Endothelial cell of umbilical vein (primary cell): ENCODE measurements around the gene SUCLG2.

Experiments used
- EZH2 ChIP-seq: IDR thresholded peaks from 2 replicates; pipeline ENCODE4 v1.6.1; 2012; ENCODE audit warnings: borderline replicate concordance, low read depth, mild to moderate bottlenecking, moderate library complexity, low read length, inconsistent platforms; ENCODE audit not compliant: severe bottlenecking
- FOS ChIP-seq: IDR thresholded peaks from 2 replicates; pipeline ENCODE4 v1.6.1; 2011; ENCODE audit warnings: mild to moderate bottlenecking, low read length, moderate library complexity, borderline replicate concordance; ENCODE audit not compliant: insufficient read depth
- POLR2A ChIP-seq: IDR thresholded peaks from 2 replicates; pipeline ENCODE4 v1.6.1; 2012; ENCODE audit warnings: low read depth, mild to moderate bottlenecking, control low read depth, low read length
- TF ChIP-seq, protein P1 (sequence below), 2 donors: IDR thresholded peaks; 1 replicate in 1 of 2; 2 replicates in 1 of 2; pipeline ENCODE4 v1.5.1; 2011; ENCODE audit warnings: low read length in 2 of 2, mild to moderate bottlenecking in 2 of 2, moderate library complexity in 2 of 2, control low read depth in 1 of 2, inconsistent platforms in 1 of 2, low read depth in 1 of 2; ENCODE audit not compliant: insufficient read depth in 1 of 2; ENCODE audit errors: extremely low read depth in 1 of 2

DNA sequence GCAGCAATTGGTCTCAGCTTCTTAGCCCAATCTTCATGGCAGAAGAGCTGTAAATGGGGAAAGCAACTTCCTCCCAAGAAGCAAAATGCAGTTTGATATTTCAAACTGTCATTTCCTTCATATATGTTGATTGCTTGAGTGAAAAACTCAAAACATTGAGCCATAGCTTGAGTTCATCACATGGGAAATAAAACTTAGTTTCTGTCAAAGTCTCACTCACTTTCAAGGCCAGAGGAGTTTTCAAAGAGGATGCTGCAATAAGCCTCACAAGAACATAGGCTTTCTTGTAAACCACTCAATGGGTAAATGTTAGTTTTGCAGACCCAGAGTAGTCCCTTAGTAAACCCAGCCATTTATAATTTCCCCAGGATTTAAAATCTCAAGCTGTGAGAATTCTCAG, 29.1 kb upstream of the SUCLG2 start:
- no peak for TF ChIP-seq EZH2
- TF ChIP-seq FOS = no peak
- TF ChIP-seq POLR2A = no peak
- TF ChIP-seq, protein P1, sequence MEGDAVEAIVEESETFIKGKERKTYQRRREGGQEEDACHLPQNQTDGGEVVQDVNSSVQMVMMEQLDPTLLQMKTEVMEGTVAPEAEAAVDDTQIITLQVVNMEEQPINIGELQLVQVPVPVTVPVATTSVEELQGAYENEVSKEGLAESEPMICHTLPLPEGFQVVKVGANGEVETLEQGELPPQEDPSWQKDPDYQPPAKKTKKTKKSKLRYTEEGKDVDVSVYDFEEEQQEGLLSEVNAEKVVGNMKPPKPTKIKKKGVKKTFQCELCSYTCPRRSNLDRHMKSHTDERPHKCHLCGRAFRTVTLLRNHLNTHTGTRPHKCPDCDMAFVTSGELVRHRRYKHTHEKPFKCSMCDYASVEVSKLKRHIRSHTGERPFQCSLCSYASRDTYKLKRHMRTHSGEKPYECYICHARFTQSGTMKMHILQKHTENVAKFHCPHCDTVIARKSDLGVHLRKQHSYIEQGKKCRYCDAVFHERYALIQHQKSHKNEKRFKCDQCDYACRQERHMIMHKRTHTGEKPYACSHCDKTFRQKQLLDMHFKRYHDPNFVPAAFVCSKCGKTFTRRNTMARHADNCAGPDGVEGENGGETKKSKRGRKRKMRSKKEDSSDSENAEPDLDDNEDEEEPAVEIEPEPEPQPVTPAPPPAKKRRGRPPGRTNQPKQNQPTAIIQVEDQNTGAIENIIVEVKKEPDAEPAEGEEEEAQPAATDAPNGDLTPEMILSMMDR (IDR thresholded peaks at IDR 0.05; ENCODE audit: extremely low read depth in 1 of 2, insufficient read depth in 1 of 2, low read depth in 1 of 2, low read length in 2 of 2) = no peak
